ENCODE results near the gene ULBP3. TPM values are rescaled to one million over a fixed set of nuclear protein-coding genes. Genes with fewer than 3 reads are reported as not detected.
A peak's percentile ranks its signal among the peaks of the same experiment; 100 is the strongest.

The ULBP3 gene
- total and polyA plus RNA-seq, 8 donors = 0.38 to 0.98 (median 0.77) TPM

DNA sequence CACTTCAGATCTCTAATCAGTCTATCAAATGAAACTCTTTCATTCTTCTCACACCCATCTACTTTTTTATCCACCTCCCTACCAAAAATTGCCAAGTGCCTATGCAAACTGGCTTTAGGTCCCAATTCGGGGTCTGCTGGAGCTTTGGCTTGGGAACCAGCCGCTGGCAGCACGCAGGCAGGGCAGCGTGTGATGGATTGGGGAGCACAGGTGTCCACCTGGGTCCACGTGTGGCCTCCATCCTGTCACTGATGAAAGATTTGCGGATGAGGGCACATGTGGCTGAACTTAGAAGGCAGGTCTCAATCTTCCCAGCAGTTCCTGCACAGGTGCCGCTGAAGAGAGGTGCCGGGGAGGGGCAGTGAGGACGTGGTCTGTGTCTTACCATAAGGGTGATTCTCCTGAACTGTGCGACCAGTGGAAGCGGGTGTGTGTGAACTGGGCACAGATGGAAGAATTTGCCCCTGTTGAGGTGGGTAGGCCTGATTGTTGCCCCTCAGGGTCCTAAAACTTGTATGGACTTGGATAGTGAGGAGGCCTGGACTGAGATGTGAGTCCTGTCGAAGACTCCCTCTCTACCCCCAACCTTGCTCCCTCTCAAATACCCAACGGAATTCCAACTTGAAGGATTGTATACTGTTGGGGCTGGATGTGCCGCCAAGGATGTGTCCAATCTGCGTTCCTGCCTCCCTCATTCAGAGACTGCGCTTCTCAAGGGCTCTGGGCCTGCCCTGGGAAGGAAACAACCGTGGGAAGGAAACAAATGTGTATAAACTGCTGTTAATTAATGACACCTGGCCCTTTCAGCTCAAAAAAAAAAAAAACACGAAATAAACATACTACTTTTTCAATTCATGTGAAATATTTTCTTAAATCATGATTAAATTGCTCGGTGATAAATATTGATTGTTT, 25.2 kb downstream of the ULBP3 start:
- H3K4me1 ChIP-seq = no peaks in the 10 kb centered on the region
- DNase-seq = no peak
- intact Hi-C loops (cut with DNase I) = no loop called here
- no peaks in the 10 kb centered on the region for H3K27me3 ChIP-seq
- TF ChIP-seq, protein P1, sequence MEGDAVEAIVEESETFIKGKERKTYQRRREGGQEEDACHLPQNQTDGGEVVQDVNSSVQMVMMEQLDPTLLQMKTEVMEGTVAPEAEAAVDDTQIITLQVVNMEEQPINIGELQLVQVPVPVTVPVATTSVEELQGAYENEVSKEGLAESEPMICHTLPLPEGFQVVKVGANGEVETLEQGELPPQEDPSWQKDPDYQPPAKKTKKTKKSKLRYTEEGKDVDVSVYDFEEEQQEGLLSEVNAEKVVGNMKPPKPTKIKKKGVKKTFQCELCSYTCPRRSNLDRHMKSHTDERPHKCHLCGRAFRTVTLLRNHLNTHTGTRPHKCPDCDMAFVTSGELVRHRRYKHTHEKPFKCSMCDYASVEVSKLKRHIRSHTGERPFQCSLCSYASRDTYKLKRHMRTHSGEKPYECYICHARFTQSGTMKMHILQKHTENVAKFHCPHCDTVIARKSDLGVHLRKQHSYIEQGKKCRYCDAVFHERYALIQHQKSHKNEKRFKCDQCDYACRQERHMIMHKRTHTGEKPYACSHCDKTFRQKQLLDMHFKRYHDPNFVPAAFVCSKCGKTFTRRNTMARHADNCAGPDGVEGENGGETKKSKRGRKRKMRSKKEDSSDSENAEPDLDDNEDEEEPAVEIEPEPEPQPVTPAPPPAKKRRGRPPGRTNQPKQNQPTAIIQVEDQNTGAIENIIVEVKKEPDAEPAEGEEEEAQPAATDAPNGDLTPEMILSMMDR (IDR thresholded peaks at IDR 0.05) = no peak
- peak in 3 of 4 donors; percentile 60 to 75 (median 70) for ATAC-seq
- H3K27ac ChIP-seq = no peak overlapping the region
- no peak overlapping the region for H3K4me3 ChIP-seq
- H3K36me3 ChIP-seq = no peaks in the 10 kb centered on the region
- H3K9me3 ChIP-seq = no peaks in the 10 kb centered on the region
- 66 to 69% methylated on average over 19 of the region's 19 CpGs for WGBS, 2 donors
- no peak for FAIRE-seq

DNA sequence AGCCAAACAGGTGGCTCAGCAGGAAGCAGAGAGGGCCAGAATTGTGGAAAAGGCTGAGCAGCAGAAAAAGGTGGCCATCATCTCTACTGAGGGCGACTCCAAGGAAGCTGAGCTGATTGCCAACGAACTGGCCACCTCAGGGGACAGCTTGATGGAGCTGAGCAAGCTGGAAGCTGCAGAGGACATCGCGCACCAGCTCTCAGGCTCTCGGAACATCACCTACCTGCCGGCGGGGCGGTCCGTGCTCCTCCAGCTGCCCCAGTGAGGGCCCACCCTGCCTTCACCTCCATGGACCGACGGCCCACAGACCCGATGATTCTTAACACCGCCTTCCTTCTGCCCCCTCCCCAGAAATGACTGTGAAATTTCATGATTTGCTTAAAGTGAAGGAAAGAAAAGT, 25.8 kb downstream of the ULBP3 start:
- Histone ChIP-seq H3K27me3 (peaks cover 0 to 2% (median 0%) of the 10 kb centered on the region in 4 donors), H3K4me3 (no peak overlapping the region), H3K36me3 (no peaks in the 10 kb centered on the region), H3K4me1 (peaks cover 0 to under 1% (median 0%) of the 10 kb centered on the region in 3 donors), H3K9me3 (no peaks in the 10 kb centered on the region), H3K27ac (no peak overlapping the region)
- DNase-seq (no peak), ATAC-seq (no peak), FAIRE-seq (no peak)
- intact Hi-C loops (cut with DNase I) = no loop called here
- WGBS, 2 donors = 91 to 93% methylated on average over 11 to 13 of the region's 13 CpGs
- TF ChIP-seq, protein P1 (IDR thresholded peaks at IDR 0.05) = no peak

DNA sequence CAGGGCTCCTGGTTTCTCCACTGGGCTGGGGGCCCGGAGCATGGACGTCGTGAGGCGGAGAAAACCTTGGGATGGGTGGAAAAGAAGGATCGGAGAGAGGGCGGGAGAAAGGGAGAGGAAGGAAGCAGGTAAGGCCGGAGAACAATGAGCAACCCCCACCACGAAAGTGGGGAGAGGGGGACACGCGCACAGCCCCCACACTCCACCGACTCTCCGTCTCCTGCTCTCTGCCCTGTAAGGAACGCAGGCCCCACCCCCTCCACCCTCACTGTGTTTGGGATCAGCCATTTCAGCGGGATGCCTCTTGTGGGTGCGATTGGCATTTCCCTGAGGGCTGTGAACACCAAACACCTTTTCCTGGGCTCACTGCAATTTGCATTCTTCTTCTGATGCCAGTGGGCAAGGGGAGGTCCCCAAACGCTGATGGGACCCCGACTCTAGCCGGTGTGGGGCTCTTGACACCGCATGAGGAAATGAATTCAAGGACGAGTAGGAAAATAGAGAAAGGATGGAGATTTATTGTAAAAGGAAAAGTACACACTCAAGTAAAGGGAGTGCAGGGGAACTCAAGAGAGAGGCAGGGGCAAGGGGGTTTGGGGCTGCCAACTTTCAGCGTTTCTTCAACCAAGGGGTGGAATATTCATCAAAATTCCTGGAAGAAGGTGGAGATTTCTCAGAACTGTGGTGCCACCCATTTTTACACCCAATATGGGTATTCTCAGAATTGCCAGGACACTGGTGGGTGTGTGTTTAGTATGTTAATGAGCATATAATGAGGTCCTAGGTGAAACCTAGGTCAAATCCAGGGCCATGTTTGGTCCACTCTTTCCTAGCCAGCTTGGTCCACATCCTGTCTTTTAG, 30.5 kb downstream of the ULBP3 start:
- FAIRE-seq (no peak), ATAC-seq (peak in 3 of 4 donors; percentile 43 to 72 (median 69)), DNase-seq (no peak)
- Histone ChIP-seq H3K27me3 (peaks cover 0 to 19% (median 2%) of the 10 kb centered on the region in 4 donors), H3K4me1 (peaks cover 0 to 9% (median 0%) of the 10 kb centered on the region in 3 donors), H3K9me3 (no peaks in the 10 kb centered on the region), H3K27ac (no peak overlapping the region), H3K36me3 (no peaks in the 10 kb centered on the region), H3K4me3 (peak overlapping the region in 2 of 4 donors; percentile 4 to 28)
- TF ChIP-seq, protein P1 (IDR thresholded peaks at IDR 0.05) = no peak
- intact Hi-C loops (cut with DNase I) = no loop called here
- WGBS, 2 donors = 11 to 14% methylated on average over 13 to 21 of the region's 21 CpGs

DNA sequence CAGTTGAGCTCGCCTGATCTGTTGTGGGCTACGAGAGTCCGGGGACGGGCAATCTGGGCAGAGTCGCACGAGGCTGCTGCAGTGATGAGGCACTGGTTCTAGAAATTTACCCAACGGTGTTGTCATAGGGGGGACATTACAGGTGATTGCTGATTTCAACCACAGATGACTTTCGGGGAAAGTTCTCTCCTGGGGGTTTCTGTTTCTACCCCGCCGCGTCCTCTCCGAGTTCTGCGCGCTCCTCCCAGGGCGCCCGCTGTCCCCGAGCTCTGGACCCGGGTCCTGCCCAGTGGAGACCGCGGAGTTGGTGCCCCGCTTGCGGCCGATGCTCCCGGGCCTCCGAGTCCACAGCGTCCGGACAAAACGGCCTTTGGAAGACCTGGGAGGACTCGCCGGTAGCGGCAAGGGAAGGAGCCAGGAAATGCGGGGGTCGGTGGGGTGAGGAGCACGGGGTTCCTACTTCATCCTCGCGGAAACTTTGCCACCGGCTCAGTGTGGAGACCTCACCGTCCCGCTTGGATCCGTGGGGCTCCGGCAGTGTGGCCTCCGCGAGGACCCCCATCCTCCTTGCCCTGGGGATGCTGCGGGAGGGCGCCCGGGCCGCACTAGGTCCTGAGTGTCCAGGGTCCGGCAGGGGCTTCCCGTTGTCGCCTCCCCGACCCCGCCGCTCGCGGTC, 31.3 kb downstream of the ULBP3 start:
- no peak for FAIRE-seq
- Histone ChIP-seq H3K36me3 (no peaks in the 10 kb centered on the region), H3K4me3 (peak overlapping the region in 2 of 4 donors; percentile 4 to 28), H3K27me3 (peaks cover 0 to 19% (median 2%) of the 10 kb centered on the region in 4 donors), H3K4me1 (peaks cover 0 to 9% (median 0%) of the 10 kb centered on the region in 3 donors), H3K27ac (no peak overlapping the region), H3K9me3 (no peaks in the 10 kb centered on the region)
- DNase-seq = no peak
- ATAC-seq = peak in 3 of 4 donors; percentile 44 to 57 (median 45)
- 2% methylated on average over 54 to 55 of the region's 55 CpGs for WGBS, 2 donors
- intact Hi-C loops (cut with DNase I) = no loop called here
- TF ChIP-seq, protein P1 (IDR thresholded peaks at IDR 0.05) = no peak

Measured in pancreas (tissue), 10 donors.